Hippocampal formation (tissue), 2 donors: ENCODE data around the gene FNBP1.
"Not testable (repeated sequence)": the region's sequence is repeated elsewhere in the genome, so short reads cannot be mapped to it uniquely, and the experiment has no call there.

ENCODE experiments used
- DNase-seq, 2 donors: peaks; one replicate each; lab custom pipeline; 2025; lab: John Stamatoyannopoulos, UW

The FNBP1 gene

DNA sequence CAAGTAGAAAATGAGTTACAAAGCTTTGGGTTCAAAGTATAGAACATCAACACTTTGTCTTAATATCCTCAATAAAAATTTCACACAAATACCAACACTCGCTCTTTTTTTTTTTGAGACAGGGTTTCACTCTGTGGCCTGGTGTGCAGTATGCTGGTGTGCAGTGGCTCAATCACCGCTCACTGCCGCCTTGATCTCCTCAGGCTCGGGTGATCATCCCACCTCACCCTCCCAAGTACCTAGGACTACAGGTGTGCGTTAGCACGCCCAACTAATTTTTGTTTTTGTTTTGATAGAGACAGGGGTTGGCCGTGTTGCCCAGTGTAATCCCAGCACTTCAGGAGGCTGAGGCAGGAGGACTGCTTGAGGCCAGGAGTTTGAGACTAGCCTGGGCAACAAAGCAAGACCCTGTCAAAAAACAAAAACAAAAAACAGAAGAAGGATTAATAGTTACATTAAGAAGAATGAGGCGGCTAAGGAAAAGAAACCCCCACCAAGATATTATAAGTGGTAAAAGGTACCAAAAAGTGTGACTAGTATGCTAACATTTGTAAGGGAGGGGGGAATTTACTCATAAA is 20.3 kb downstream of the FNBP1 start:
- no peak for DNase-seq

DNA sequence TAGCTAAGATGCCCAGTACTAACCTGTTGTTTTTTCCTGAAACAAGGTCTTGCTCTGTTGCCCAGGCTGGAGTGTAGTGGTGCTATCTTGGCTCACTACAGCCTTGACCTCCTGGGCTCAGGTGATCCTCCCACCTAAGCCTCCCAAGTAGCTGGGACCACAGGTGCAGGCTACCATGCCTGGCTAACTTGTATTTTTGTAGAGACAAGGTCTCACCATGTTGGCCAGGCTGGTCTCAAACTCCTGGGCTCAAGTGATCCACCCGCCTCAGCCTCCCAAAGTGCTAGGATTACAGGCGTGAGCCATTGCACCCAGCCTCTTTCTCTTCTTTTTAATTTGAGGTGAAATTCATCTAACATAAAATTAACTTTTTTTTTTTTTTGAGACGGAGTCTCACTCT is 21.1 kb downstream of the FNBP1 start:
- not testable (repeated sequence) for DNase-seq

DNA sequence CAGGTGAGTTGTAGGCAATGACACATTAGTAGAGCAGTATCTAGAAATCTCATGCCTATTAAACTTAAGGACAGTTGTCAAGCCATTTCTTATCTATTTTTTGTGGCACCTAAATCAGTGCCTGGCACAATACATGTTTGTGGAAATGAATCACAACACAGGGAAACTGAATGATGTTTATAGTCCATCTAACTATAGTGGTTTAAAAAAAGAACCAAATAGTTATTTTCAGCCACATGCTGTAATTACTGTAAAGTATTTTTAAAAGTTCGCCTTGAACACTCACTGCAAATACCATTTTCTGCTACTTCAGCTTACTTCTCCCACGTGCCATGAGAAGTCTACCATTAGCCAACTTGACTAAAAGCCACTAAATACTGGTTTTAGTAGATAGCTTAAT is 21.9 kb downstream of the FNBP1 start:
- no peak for DNase-seq

DNA sequence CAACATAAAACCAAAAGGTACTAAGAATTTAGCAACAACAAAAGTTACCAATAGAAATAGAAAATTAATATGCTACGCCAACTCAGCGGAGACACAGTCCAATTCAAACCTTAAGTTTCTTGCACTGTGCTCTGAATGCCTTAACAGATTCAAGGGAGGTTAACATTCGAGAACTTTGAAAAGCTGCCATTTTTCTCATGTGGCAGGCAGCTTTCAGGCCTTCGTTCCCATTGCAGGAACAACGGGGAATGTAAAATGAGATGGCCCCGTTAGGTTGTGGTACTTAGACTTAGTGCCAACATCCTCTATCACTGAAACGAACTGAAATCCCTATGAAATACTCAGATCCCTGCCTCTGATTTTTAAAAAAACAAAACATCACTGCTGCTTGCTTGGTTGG is 22.4 kb downstream of the FNBP1 start:
- peak in 1 of 2 donors; percentile 51 for DNase-seq

DNA sequence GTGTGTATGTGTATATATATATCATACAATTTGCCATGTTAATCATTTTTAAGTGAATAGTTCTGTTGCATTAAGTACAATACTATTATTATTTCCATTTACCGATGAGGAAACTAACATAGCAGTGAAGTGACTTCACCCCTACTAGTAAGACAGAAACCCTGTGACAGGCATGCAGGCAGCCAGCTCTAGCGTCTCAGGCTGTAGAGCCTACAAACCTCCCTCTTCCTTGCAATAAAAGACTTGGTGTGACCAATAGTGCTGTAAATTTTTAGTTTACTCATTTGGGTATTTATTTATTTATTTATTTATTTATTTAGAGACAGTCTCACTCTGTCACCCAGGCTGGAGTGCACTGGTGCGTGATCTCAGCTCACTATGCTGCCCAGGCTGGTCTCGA is 24.7 kb downstream of the FNBP1 start:
- no peak for DNase-seq

DNA sequence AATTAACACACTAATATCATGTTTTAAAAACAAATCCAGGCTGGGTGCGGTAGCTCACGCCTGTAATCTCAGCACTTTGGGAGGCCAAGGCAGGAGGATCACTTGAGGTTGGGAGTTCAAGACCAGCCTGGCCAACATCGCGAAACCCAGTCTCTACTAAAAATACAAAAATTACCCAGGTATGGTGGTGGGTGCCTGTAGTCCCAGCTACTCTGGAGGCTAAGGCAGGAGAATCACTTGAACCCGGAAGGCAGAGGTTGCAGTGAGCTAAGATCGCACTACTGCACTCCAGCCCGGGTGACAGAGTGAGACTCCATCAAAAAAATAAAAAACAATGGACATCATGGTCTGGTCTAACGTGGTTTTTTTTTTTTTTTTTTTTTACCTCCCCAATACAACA is 25.5 kb downstream of the FNBP1 start:
- not testable (repeated sequence) for DNase-seq

DNA sequence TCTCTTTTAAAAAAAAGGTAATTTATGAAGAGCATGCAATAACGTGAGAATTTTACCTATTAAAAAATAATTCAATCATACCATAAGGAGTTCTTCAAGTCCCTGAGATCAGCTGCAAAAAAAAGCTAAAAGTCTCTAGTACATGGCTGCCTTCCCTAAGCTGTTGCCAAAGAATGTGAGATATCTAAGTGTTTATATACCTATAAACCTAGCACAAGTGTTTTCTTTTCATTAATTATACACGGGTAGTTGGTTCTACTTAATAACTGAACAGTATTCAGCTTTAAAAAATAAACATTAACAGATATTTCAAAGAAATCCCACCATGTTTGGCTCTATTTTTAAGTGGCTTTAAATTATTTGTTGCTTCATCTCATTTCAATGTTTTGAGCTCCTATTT is 25.9 kb downstream of the FNBP1 start:
- no peak for DNase-seq

DNA sequence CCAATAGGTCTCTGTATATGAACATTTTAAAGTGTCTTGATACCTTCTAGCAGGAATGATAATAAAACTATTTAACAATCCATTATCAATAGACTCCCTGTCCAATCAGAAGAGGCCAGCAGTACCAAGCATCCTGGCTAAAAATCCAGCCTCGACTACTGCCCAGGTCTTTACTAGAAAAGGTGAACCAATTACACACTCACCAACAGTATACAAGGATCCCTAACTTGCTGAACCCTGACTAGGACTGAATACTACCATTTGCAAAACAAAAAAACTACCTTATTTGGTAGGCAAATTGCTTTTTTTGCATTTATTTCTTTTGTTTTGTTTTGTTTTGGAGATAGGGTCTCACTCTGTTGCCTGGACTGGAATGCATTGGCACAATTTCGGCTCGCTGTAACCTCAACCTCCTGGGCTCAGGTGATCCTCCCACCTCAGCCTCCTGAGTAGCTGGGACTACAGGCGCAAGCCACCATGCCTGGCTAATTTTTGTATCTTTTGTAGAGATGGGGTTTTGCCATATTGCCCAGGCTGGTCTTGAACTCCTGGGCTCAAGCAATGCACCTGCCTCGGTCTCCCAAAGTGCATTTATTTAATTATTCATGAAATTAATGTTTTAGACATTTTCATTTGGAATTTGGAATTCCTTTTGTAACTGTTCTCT is 27.5 kb downstream of the FNBP1 start:
- no peak for DNase-seq

DNA sequence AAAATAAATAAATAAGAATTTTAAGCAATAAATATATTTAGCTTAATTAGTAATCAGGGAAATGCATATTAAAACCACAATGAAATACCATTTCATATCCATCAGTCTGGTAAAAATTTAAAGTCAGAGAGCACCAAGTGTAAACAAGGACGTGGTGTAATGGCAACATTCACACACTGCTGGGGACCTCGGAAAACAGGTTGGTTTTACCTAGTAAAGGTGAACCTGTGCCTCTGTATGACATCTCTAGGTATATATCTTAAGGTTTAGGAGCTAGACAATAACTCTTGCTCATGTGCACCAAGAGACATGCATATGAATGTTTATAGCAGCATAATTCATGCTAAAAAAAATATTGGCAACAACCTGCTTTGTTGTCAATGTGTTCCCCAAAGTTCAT is 29.7 kb downstream of the FNBP1 start:
- no peak for DNase-seq

DNA sequence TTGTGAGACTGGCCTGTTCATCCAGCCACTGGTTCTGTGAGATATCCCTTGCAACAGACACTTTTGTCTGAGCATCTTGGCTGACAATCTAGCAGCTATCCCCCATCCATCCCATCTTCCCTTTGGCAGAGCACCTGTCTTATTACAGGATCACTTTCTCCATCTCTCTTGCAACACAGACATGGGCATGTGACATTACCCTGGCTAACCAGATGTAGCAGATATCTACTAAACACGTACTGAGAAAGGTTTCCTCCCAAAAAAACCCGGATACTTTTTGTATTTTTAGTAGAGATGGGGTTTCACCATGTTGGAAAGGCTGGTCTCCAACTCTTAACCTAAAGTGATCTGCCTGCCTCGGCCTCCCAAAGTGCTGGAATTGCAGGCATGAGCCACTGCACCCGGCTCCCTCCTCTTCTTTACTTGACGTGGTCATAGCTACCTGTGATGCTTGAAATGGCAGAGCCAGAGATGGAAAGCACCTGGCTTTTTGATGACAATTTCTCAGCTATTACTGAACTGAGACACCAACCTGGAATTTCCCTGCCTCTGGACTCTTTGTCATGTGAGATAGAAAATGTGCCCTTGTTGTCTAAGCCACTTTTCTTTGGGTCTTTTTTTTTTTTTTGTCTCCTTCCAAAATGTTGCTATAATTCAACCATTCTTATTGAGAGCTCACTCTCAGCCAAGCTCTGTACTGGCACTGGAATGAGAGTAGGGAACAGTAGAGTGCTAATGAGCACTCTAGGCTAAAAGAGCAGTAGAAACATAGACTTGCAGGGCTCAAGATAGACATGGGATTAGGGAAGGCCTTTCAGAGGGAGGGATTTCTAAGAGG is 32.6 kb downstream of the FNBP1 start:
- DNase-seq, result no peak

DNA sequence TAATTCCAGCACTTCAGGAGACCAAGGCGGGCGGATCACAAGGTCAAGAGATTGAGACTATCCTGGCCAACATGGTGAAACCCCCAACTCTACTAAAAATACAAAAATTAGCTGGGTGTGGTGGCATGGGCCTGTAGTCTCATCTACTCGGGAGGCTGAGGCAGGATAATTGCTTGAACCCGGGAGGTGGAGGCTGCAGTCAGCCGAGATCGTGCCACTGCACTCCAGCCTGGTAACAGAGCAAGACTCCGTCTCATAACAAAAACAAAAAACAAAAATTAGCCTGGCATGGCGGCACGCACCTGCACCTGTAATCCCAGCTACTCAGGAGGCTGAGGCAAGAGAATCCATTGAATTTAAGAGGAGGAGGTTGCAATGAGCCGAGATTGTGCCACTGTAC is 33.4 kb downstream of the FNBP1 start:
- not testable (repeated sequence) for DNase-seq

DNA sequence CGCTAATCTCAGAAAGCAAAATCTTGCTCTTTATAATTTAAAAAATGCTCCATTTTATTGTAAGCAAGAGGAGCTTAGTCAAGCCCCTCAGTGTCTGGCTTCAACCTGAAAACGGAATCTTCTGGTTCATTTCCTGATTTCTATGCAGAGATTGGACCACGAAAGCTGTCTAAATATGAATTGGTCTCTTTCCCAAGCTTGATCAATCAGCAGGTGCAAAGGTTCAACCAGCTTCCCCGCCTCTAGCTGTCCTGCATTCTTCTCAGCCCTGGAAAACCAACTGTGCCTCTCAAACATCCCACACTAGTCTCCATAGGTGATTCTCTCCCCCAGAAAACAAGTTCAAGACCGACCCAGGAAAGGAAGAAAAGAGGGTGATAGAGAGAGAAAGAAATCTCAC is 34.5 kb downstream of the FNBP1 start:
- DNase-seq, result no peak

DNA sequence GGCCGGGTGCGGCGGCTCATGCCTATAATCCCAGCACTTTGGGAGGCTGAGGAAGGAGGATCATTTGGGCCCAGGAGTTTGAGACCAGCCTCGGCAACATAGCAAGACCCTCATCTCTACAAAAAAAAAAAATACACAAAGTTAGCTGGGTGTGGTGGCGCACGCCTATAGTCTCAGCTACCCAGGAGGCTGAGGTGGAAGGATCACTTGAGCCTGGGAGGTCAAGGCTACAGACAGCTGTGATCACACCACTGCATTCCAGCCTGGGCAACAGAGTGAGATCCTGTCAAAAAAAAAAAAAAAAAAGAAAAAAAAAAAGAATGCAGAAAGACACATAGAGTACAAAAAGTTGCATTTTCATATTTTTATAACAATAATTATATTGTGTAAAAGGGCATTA is 36.0 kb downstream of the FNBP1 start:
- not testable (repeated sequence) for DNase-seq

DNA sequence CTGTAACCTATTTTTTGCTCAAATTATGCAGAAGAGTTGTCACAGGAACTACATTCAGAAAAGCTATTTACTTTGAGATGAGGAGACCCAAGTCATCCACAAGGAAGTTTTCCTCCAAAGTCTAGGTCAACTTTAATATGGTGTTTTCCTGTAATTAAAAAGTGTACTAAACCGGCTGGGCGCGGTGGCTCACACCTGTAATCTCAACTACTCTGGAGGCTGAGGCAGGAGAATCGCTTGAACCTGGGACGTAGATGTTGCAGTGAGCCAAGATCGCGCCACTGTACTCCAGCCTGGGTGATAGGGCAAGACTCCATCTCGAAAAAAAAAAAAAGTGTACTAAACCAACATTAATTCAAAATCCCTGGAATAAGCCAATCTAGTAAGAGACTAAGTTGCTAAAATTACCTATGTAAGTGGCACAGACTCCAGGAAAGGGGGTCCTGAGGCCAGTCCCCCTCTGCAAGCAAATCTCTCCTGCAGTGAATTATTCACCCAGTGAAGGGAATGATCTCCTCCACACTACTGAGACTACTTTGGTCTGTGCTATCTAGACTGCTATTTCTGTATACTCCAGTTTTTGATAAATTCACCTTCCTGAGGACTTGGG is 38.9 kb downstream of the FNBP1 start:
- DNase-seq, result no peak

DNA sequence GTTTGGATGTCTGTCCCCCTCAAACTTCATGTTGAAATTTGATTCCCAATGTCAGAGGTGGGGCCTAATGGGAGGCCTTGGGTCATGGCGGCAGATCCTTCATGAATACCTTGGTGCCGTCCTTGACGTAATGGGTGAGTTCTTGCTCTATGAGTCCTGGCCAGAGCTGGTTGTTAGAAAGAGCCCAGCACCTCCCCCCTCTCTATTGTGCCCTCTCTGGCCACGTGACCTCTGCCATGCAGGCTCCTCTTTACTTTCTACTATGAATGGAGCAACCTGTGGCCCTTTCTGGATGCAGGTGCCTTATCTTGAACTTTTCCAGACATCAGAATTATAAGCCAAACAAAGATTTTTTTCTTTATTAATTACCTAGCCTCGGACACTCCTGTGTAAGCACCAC is 40.7 kb downstream of the FNBP1 start:
- no peak for DNase-seq

DNA sequence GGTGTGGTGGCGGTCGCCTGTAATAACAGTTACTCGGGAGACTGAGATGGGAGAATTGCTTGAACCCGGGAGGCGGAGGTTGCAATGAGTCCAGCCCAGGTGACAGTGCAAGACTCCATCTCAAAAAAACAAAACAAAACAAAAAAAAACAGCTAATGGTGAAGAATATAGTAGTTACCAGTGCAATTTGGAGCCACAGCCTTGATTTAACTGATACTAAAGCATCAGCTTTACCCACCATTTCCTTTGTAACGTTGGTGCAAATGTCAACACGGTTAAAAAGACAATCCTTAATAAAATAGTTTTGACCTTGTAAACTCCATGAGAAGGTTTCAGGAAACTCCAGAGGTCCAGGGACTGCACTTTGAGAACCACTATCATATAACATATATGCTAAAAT is 41.8 kb downstream of the FNBP1 start:
- DNase-seq, result no peak

DNA sequence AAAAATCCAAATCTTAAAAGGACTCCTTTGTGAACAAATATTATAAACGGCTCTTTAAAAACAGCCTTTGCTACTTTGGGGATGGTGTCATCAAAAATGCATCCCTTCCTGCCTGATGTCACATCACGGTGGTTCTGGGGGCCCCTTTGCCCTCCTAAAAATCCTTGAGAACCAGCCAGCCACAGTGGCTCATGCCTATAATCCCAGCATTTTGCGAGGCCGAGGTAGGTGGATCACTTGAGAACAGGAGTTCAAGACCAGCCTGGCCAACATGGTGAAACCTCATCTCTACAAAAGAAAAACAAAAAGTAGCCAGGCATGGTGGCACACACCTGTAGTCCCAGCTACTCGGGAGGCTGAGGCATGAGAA is 43.9 kb downstream of the FNBP1 start:
- DNase-seq, result no peak

DNA sequence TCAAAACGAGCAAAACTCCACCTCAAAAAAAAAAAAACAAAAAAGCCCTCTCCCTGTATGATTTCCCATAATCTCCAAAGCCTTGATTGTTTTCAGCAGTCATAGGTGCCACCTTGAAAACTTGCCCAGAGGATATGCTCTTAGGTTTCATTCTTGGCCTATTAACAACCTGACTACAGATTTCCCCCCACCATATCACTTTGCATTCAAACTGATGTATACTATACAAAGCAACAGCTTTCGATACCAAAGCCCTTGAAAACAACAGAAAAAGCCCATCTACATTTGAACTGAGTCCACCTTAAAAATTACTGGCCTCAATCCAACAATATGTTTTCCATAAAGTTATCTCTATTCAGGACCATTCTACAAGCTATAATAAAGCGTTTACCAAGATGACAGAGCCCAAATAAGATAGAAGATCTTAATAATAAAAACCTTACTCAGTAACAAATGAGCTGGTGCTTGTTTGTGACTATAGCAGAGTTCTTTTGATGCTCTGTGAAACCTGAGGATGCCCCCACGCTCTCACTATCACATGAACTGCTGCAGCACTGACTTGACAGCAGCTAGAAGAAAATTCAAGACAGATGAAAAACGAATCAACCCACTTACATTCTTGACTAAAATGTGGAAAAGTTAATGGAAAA is 44.4 kb downstream of the FNBP1 start:
- DNase-seq, result no peak

DNA sequence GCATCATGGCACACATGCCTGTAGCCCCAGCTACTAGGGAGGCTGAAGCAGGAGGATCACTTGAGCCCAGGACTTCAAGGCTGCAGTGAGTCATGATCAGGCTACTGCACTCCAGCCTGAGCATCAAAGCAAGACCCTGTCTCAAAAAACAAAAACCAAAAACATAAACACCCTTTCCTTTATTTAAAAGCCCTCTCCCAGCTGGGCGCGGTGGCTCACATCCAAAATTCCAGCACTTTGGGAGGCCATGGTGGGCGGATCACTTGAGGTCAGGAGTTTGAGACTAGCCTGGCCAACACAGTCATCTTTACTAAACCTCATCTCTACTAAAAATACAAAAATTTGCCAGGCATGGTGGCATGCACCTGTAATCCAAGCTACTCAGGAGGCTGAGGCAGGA is 45.3 kb downstream of the FNBP1 start:
- DNase-seq, result not testable (repeated sequence)

DNA sequence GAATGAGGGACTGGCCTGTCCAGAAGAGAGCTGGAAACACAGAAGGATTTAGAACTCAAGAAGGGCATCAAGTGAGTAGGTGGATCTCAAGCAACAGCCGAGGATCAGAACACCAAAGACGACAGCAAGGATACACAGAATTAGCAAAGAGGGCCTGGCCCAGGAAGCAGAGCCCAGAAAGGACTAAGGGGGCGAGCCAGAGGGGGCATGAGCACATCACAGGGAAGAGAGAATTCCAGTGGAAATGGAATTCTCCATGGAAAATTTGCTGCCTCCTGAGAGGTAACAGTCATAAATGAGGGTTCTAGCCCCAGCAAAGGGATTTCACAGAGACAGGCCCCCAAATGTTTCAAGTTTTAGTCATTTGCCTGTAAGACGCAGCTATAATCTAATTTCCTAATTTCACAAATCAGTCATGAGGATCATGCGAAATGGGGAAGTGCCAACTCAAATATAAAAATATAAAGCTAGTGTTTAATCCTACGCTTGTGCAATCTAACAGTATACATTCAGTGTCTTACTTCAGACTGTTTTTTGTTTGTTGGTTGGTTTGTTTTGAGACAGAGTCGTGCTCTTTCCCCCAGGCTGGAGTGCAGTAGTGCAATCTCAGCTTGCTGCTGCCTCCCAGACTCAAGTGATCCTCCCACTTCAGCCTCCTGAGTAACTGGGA is 46.7 kb downstream of the FNBP1 start:
- no peak for DNase-seq

DNA sequence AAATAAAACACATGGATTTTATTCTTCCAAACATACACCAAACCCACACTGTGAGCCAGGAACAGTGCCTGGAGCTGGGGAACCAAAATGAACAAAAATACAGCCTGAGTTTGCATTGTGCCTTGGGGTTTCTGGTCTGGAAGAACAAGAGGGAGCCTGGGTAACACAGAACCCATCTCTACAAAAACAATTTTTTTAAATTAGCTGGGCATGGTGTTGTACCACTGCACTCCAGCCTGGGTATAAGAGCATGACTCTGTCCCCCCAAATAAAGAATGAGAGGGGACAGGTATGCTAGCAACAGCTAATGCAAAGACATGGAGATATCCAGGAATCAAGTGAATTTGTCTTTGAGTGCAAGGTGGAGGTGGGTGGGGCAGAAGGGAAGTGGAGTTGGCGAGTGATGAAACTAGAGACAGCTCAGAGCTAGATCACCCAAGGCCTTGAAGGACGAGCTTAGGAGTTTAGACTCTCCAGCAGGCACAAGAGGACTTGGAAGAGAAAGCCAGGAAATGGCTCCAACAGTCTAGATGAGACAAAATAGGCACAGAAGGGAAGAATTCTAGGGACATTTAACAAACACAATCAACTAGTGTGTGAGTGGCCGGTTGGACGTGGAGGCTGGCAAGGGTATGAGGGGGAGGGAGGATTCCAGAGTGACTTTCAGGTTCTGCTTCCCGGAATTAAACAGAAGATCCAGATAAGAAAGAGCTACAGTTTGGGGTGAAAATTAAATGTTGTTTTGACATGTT is 47.4 kb downstream of the FNBP1 start:
- DNase-seq, result peak in 1 of 2 donors; percentile 25
